Measurements from ENCODE around the gene MAP2K7.
"Not testable (repeated sequence)": the region's sequence is repeated elsewhere in the genome, so short reads cannot be mapped to it uniquely, and the experiment has no call there.

MAP2K7 gene

DNA sequence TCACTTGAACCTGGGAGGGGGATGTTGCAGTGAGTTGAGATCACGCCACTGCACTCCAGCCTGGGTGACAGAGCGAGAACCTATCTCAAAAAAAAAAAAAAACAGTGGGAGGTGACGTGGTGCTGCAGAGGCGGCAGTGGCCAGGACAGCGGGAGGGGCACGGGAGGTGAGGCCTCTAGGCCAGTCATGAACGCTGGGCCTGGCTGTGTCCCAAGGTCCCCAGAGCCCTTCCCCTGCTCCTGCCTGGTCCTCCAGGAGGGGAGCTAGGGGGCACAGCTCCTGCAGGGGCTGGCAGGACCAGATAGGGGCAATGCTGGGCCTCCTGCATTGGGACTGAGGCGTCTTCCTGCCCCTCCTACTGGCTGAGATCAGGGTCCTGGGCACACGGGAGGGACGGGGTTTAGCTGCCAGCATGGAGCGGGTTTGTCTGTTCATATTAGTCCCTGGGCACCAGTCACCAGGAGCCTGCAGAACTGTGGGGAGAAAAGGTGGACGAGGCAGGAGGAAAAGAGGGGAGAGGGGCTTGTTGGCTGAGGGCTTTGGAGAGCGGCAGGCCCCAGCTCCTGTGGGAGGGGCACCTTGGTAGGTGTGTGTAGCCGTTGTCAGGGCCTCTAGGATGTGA lies 4.5 kb downstream of the MAP2K7 start:
- DNase-seq (ENCODE audit: low read depth), result no peak

DNA sequence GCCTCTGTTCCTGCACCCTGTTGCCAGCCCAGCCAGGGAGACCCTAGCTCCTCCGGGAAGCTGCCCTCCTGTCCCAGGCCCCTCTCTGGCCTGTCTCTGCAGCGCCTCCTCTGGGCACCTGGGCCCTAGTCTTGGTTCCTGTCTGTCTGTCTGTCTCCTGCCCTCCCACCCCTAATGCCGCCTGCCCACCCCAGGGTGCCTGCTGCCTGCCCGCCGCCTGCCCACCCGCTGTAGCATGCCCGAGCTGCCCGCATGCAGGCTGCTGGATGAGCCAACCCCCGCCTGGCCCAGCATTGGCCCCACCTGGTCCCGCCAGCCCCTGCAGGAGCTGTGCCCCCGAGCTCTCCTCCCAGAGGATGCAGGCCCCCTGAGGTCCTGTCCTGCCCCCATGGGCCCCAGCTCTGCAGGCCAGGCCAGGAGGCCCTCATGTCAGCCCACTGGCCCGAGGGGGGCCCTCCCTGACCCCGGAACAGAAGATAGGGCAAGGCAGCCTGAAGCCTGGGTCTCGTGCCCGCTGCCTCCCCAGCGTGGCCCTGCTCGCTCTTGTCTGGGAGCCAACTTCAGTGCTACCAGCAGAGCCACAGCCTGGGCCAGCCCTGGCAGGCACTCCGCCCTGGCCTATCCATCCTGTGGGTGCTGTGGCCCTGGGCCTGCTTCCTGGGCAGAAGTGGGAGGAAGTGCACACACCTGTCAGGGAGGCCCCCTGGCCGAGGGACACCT lies 5.2 kb downstream of the MAP2K7 start:
- DNase-seq (ENCODE audit: low read depth), result no peak

GRCh38 chr19:7909471-7910067 lies 5.9 kb downstream of the MAP2K7 start:
- DNase-seq (ENCODE audit: low read depth), result no peak

DNA sequence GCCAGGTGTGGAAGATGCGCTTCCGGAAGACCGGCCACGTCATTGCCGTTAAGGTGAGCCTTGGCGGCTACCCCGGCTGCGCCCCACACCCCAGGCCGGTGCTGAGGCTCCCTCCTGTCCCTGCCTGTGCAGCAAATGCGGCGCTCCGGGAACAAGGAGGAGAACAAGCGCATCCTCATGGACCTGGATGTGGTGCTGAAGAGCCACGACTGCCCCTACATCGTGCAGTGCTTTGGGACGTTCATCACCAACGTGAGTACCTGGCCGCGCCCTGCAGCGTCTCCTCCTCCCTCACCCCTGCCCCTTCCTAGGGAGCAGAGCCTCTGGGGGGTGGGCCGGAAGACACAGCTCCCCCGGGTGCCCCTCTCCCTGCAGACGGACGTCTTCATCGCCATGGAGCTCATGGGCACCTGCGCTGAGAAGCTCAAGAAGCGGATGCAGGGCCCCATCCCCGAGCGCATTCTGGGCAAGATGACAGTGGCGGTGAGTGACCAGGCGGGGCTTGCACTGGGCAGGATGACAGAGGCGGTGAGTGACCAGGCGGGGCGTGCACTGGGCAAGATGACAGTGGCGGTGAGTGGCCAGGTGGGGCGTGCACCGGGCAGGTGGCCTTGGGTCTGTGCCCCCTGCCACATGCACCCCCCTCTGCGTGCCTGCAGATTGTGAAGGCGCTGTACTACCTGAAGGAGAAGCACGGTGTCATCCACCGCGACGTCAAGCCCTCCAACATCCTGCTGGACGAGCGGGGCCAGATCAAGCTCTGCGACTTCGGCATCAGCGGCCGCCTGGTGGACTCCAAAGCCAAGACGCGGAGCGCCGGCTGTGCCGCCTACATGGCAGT lies 6.9 kb downstream of the MAP2K7 start:
- DNase-seq (ENCODE audit: low read depth), result no peak

- no peak for DNase-seq (ENCODE audit: low read depth)
Observed at GRCh38 chr19:7911508-7912143, 7.9 kb downstream of the MAP2K7 start.

DNA sequence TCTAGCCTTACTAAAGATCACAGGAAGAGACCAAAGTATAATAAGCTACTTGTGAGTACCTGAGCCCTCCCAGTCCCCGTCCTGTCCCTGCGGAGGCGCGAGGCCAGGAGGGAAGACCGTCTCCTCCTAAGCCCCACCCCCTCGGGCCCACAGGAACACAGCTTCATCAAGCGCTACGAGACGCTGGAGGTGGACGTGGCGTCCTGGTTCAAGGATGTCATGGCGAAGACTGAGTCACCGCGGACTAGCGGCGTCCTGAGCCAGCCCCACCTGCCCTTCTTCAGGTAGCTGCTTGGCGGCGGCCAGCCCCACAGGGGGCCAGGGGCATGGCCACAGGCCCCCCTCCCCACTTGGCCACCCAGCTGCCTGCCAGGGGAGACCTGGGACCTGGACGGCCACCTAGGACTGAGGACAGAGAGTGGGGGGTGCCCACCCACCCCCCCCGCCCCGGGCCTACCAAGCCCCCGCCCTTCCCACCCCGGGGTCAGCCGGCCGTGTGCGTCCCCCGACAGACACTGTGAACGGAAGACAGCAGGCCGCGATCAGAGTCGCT lies 8.5 kb downstream of the MAP2K7 start:
- DNase-seq (ENCODE audit: low read depth), result no peak

DNA sequence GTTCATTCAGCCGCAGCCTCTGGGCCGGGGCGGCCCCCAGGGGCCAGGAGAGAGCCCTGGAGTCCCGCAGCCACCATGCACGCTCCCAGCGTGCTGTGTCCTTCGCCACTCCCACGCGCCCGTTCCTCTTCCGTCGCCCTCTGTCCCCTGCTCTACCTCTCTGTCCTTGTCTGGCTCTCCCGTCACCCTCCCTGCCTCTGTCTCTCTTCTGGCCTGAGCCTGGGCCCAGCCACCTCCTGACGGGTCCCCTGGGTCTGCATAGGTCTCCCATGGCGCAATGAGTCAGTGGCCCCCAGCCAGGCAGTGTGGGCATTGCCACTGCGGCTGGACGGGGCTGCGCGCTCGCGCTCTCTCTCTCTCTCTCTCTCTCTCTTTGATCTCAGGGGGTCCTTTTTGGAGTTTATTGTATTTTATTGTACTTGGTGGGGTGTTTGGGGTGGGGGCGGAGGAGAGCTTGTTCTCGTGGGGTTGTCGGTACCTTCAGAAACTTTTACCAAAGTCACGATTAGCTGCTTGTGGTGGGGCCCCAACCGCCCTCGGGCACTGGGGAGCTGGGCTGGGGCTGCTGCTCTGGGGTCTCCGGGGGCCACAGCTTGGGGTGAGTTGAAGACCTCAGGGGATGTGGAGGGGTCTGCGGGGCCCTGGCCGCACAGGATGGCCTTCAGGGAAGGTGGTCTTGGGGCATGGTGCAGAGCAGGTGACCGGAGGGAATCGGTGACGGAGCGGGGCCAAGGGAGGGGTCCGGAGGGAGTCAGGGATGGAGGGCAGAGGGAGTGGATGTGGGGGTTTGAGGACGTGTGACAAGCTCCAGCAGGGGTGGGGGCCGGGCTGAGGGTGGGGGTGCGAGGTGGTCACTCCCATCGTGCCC lies 9.3 kb downstream of the MAP2K7 start:
- no peak for DNase-seq (ENCODE audit: low read depth)

- DNase-seq (ENCODE audit: low read depth), result no peak
Observed at GRCh38 chr19:7913652-7914051, 10.0 kb downstream of the MAP2K7 start.

DNA sequence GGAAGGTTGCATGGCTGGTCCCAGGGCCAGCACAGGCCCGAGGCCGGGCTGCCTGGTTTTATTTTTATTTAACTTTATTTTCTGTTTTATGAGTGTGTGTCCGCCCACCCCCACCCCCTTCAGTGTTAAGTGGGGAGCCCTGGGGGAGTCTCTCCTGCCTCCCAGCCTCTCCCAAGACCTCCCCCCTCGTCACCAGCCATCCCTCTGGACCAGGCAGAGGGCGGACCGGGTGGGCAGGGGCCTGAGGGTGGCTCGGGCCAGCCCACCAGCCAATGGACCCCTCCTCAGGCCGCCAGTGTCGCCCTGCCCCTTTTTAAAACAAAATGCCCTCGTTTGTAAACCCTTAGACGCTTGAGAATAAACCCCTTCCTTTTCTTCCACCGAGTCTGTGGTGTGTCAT lies 10.4 kb downstream of the MAP2K7 start:
- no peak for DNase-seq (ENCODE audit: low read depth)

DNA sequence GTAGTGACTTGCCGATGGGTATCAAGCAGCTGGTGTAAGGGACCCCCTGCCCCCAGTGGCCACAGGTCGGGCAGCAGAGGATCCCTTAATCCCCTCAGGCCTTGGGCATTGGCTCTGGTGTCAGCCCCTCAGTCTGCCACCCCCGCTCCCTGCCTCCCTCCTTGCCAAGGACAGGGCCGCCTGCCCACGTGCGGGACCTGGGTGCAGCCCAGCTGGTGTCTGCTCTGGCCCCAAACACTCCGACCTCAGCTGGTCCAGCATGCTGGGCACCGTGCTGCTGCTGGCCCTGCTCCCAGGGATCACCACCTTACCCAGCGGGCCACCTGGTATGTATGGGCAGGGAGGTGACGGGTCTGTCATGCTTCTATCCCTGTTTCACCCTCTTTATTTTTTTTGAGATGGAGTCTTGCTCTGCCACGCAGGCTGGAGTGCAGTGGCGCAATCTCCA lies 10.9 kb downstream of the MAP2K7 start, which contains the start of gene TGFBR3L:
TGFBR3L (plus strand) TSS at position 233 of the 448 bp plus-strand sequence.
- no peak for DNase-seq (ENCODE audit: low read depth)

DNA sequence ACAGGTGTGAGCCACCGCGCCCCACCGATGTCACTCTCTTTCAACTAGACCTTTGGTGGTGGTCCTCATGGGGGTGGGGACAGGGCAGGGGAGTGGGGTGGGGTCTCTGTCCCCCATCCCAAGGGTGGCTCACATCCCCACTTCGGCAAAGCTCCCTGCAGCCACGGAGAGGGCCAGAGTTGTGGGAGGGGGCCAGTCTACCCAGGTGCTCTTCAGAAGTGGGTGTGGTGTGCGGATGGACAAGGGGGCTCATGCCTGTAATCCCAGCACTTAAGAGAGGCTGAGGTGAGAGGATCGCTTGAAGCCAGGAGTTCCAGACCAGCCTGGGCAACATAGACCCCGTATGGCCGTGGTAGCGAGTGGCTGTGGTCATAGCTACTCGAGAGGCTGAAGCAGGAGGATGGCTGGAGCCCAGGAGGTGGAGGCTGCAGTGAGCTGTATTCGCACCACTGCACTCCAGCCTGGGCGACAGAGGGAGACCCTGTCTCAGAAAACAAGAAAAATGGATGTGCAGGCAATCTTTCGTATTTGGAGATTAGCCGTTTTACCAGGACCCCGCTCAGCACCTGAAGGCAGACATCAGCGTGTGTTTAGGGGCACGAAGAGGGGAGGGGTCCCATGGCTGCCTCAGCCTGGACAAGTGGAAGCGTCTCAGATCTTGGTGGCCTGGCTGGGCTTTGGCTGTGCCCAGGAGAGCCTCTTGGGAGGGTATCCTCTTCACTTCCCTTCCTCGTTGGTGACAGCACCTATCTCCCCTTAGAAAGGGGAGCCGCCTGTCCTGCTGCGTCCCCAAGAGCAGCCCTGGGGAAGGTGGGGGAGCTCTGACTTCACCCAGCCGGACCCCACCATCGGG lies 11.8 kb downstream of the MAP2K7 start:
- no peak for DNase-seq (ENCODE audit: low read depth)

DNA sequence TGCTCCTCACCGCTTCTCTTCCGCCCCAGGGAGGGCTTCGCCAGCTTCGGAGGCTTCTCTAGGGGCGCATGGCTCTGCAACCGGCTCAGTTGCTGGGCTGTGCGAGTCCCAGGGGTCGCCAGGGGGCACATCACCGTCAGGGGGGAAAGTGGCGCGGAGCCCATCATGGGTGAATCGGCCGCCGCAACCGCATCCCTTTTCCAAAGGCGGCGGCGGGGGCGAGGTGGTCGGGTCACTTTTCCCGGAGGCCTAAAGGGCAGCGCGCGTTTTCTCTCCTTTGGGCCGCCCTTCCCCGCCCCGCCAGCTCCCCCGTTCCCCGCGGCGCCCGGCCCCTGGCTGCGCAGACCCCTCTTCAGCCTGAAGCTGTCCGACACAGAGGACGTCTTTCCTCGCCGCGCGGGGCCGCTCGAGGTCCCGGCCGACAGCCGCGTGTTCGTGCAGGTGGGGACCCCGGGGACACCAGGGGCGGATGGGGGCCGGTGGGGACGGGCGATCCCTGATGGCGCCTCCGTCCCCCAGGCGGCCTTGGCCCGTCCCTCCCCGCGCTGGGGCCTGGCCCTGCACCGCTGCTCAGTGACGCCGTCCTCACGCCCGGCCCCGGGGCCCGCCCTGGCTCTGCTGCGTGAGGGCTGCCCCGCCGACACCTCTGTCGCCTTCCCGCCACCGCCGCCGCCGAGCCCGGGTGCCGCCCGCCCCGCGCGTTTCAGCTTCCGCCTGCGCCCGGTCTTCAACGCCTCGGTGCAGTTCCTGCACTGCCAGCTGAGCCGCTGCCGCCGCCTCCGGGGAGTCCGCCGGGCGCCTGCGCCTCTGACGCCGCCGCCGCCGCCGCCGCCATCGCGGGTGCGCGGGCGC lies 12.7 kb downstream of the MAP2K7 start:
- peak; percentile 50 for DNase-seq (ENCODE audit: low read depth)

DNA sequence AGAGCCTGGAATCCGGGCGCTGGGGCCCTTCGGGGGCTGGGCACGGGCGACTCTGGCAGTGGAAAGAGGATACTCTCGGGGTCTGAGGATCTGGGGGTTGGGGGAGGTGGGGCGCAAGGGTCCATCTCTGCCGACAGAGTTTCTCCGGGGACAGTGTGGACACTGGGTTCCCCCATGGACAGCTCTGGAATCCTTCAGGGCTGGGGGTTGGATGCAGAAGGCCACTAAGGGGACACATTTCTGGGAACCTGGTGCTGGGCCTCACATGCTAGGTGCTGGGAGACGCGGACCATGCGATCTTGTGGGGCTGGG lies 13.2 kb downstream of the MAP2K7 start:
- peak; percentile 20 for DNase-seq (ENCODE audit: low read depth)

DNA sequence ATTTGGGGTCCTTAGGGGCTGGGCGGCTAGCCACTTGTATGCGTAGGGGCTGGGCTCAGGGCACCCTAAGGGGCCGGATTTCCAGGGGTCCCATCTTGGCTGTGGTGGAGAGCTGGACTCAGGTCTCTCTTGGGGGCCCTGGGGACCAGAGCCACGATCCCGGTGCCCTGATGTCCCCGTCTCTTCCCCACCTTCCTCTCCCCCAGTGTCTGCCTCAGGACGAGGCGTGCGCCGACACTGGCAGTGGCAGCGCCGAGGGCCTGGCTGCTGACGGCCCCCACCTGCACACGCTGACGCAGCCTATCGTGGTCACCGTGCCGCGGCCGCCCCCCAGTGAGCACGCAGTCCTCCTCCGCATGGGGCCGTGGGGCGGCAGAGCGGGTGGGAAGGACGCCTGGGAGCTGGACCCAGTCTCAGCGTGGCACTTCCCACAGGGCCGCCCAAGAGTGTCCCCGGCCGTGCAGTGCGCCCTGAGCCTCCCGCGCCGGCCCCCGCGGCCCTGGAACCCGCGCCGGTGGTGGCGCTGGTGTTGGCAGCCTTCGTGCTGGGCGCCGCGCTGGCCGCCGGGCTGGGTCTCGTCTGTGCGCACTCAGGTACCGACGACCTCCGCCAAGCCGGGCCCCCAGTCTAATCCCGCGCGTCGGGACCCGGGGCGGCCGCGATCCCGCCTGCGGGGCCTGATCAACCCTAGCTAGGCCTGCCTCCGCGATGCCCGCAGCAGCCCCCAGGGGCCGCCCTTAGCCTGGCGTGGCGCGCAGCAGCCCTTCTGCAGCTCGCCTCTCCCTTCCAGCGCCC lies 13.8 kb downstream of the MAP2K7 start:
- peak; percentile 74 for DNase-seq (ENCODE audit: low read depth)

DNA sequence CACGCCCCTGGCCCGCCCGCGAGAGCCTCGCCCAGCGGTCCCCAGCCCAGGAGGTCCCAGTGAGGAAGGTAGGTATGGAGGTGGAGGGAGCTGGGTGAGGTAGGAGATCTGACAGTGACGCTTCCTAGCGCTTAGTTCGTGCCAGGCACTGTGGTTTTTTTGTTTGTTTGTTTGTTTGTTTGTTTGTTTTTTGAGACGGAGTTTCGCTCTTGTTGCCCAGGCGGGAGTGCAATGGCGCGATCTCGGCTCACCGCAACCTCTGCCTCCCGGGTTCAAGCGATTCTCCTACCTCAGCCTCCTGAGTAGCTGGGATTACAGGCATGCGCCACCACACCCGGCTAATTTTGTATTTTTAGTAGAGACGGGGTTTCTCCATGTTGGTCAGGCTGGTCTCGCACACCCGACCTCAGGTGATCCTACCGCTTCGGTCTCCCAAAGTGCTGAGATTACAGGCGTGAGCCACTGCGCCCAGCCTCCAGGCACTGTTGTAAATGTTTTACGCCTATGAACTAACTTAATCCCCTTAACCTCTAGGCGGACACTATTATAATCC lies 14.5 kb downstream of the MAP2K7 start:
- DNase-seq (ENCODE audit: low read depth), result not testable (repeated sequence)

DNA sequence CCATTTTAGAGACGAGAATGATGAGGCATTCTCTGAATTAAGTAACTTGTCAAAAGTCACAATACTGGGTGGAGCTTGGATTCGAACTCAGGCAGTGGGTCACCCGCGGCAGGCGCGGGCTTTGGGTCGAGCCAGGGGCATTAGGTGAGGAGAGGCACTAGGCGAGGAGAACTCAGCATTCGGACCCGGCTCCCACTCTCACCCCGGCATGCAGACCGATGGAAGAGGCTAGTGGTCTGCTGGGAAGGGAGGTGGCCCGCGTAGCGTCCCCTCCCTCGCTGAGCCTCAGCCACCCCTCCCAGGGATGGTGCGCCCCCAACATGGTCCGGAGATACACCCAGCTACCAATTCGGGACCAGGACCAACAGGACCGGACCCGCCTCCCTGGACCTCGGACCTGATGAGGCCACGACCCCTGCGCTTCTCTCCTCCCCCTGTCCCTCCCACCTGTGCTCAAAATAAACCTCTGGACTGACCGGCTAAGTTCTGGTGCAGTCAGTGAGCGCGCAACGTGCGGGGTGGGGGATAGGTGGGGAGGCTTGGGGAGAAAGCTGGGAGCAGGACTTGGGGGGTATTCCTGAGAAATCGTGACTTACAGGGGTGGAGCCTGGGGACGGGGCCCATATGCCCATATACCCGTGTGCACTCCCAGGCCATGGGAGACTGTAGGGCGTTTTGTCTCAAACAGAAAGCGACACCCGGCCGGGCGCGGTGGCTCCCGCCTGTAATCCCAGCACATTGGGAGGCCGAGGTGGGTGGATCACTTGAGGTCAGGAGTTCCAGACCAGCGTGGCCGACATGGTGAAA lies 15.1 kb downstream of the MAP2K7 start:
- no peak for DNase-seq (ENCODE audit: low read depth)

Measured in ELR (cell line).